MCF 10A (cell line): ENCODE data around the gene KAT2A. TPM values are rescaled to one million over a fixed set of nuclear protein-coding genes. Genes with fewer than 3 reads are reported as not detected.

Experiments
- BruUV-seq: library from RNA; stranded (reverse); fragments of 400-500 nt; replicated peaks from 2 replicates; lab custom pipeline; 2021; lab: Mats Ljungman, UMichigan
- CTCF ChIA-PET: fragments of 300-600 bp; sonication (Branson Sonifier 250); formaldehyde crosslinking; extraction: SDS; loops from one replicate; lab custom pipeline; 2021; ENCODE audit warnings: antibody characterized with exemption, inconsistent platforms; lab: Yijun Ruan, JAX
- POLR2A ChIA-PET: fragments of 300-600, 350-650 bp; sonication (Branson Sonifier 250); formaldehyde crosslinking; extraction: SDS; loops from one replicate; lab custom pipeline; 2020; ENCODE audit warnings: antibody characterized with exemption, inconsistent platforms; lab: Yijun Ruan, JAX
- DNase-seq: peaks from one replicate; pipeline ENCODE4 v3.0.0-alpha.2; 2018; ENCODE audit not compliant: unreplicated experiment
- H3K27ac Mint-ChIP-seq: one replicate; pipeline ENCODE4 v1.8.0; 2022; ENCODE audit warnings: mild to moderate bottlenecking, low read depth, mixed read lengths; ENCODE audit not compliant: unreplicated experiment
- H3K27me3 Mint-ChIP-seq: one replicate; pipeline ENCODE4 v1.8.0; 2022; ENCODE audit warnings: mixed read lengths; ENCODE audit not compliant: insufficient read depth, unreplicated experiment
- H3K36me3 Mint-ChIP-seq: one replicate; pipeline ENCODE4 v1.8.0; 2022; ENCODE audit warnings: mild to moderate bottlenecking, moderate library complexity, mixed read lengths; ENCODE audit not compliant: insufficient read depth, unreplicated experiment
- H3K4me1 Mint-ChIP-seq: one replicate; pipeline ENCODE4 v1.8.0; 2022; ENCODE audit warnings: mixed read lengths; ENCODE audit not compliant: insufficient read depth, unreplicated experiment
- H3K4me3 Mint-ChIP-seq: one replicate; pipeline ENCODE4 v1.8.0; 2022; ENCODE audit warnings: mild to moderate bottlenecking, moderate library complexity, mixed read lengths; ENCODE audit not compliant: unreplicated experiment
- H3K9me3 Mint-ChIP-seq: one replicate; pipeline ENCODE4 v1.8.0; 2022; ENCODE audit warnings: mixed read lengths; ENCODE audit not compliant: unreplicated experiment
- intact Hi-C: fragments of 100-400 bp; cut with micrococcal nuclease; formaldehyde crosslinking; loops from 2 replicates; pipeline ENCODE4 v1.14.1; 2022
- total RNA-seq: library from RNA; stranded (reverse); gene quantifications from 2 replicates; pipeline ENCODE4 v1.2.3, GENCODE V29; 2022
- TF ChIP-seq, protein P1 (sequence below): fragments of 200-600 bp; IDR thresholded peaks from one replicate; pipeline ENCODE4 v1.8.0; 2022; ENCODE audit warnings: antibody characterized with exemption, mild to moderate bottlenecking; ENCODE audit not compliant: unreplicated experiment

The KAT2A gene
- total RNA-seq, 1 experiment from 2014 or later, result 44.6 TPM

DNA sequence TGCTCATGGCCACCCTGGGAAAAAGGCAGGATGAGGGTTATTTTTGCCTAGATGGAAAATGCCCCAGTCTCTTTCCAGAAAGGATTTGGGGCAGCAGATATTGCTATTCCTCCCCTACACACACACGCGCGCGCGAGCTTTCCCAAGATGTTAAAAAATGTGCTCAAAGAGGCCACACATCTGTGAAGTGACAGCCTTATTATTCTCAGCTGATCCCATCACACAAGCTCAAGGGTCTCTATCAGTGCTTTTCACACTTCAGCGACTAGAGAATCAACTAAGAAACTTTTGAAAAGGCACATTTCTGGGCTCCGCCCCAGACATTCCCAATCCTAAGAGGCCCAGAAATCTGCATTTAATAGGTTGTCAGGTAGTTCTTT, 39.4 kb upstream of the KAT2A start:
- Mint-ChIP-seq H3K27me3 (no peaks in the 10 kb centered on the region), H3K4me3 (no peak overlapping the region), H3K27ac (no peak overlapping the region), H3K36me3 (no peaks in the 10 kb centered on the region), H3K4me1 (peaks cover 6% of the 10 kb centered on the region), H3K9me3 (no peaks in the 10 kb centered on the region)
- POLR2A ChIA-PET, result no interaction called here
- TF ChIP-seq, protein P1, sequence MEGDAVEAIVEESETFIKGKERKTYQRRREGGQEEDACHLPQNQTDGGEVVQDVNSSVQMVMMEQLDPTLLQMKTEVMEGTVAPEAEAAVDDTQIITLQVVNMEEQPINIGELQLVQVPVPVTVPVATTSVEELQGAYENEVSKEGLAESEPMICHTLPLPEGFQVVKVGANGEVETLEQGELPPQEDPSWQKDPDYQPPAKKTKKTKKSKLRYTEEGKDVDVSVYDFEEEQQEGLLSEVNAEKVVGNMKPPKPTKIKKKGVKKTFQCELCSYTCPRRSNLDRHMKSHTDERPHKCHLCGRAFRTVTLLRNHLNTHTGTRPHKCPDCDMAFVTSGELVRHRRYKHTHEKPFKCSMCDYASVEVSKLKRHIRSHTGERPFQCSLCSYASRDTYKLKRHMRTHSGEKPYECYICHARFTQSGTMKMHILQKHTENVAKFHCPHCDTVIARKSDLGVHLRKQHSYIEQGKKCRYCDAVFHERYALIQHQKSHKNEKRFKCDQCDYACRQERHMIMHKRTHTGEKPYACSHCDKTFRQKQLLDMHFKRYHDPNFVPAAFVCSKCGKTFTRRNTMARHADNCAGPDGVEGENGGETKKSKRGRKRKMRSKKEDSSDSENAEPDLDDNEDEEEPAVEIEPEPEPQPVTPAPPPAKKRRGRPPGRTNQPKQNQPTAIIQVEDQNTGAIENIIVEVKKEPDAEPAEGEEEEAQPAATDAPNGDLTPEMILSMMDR, result no peak
- intact Hi-C loops, result no loop called here
- no peak for DNase-seq
- BruUV-seq, result no TSS peak
- CTCF ChIA-PET, result interaction anchor here (1.0 kb wide), 1 partner anchor 119 kb away, joined by 6 read pairs; no protein-coding TSS in a partner anchor

DNA sequence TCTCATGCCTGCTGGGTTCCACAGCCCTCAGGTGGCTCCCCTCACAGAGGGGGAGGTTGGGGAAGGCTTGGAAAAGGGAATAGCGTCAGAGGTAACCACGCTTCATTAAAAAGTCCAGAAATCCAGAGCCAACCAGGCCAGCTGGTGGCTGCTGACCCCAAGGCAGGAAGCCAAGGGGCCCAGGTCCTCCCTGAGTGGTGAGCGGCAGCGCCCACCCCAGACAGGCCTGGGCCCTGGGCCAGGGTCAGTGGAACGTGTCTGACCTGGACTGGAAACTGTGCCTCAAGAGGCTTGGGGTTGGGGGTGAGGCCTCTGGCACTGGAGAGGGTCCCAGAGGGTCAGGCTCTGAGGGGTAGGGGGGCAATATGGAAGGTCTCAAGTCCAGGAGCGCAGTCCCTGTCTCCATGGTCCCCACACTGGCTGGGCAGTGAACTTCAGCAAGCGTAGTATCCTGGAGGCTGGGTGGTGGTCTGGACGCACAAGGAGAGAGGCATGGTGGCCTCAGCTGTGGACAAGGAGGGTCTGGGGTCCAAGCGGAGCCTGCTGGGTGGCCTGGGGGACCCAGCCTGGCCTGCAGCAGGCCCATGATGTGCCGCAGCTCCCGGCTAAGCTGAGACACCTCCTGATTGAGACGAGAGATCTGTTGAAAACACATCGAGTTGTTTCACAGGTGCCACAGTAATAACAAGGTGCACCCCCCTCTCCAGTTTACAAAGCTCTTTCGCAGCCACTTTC, 38.8 kb upstream of the KAT2A start:
- Mint-ChIP-seq H3K4me1 (peaks cover 6% of the 10 kb centered on the region), H3K9me3 (no peaks in the 10 kb centered on the region), H3K27me3 (no peaks in the 10 kb centered on the region), H3K27ac (no peak overlapping the region), H3K36me3 (no peaks in the 10 kb centered on the region), H3K4me3 (no peak overlapping the region)
- BruUV-seq, result no TSS peak
- ChIA-PET POLR2A (no interaction called here), CTCF (interaction anchor here (1.0 kb wide), 1 partner anchor 119 kb away, joined by 6 read pairs; no protein-coding TSS in a partner anchor)
- intact Hi-C loops, result no loop called here
- TF ChIP-seq, protein P1, result no peak
- DNase-seq, result no peak

DNA sequence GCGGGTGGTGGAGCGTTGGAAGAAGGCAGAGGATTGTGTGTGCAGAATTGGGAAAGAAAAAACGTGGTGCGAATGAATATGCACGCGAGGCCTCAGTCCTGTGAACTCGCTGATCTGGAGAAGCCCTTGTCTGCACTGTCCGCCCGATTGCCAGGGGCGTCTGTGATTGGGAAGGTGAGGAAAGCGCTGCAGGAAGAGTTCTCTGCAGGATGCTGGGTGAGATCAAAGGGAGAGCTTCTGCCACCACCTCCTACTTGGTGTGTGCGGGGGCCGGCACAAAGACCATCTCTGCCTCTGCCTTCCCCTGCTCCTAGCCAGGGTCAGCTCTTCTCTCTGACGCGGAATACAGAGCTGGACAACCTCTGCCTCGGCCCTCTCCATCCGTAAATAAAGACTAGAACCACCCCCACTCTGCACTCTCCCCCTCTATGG, 34.5 kb upstream of the KAT2A start:
- Mint-ChIP-seq H3K36me3 (peaks cover 7% of the 10 kb centered on the region), H3K27ac (peak overlapping the region; percentile 67), H3K27me3 (no peaks in the 10 kb centered on the region), H3K4me3 (peak overlapping the region; percentile 84), H3K4me1 (peaks cover 16% of the 10 kb centered on the region), H3K9me3 (no peaks in the 10 kb centered on the region)
- no TSS peak for BruUV-seq
- ChIA-PET POLR2A (interaction anchor here (0.7 to 1.1 kb wide), 4 partner anchors 40 to 189 kb away, joined by 3 to 4 read pairs (median 4); partner anchors contain the start of gene CNP), CTCF (interaction anchor here (0.7 to 0.8 kb wide), 2 partner anchors 44 to 354 kb away, joined by 3 to 4 read pairs; no protein-coding TSS in a partner anchor)
- TF ChIP-seq, protein P1, result no peak
- intact Hi-C loops, result no loop called here
- DNase-seq, result no peak

DNA sequence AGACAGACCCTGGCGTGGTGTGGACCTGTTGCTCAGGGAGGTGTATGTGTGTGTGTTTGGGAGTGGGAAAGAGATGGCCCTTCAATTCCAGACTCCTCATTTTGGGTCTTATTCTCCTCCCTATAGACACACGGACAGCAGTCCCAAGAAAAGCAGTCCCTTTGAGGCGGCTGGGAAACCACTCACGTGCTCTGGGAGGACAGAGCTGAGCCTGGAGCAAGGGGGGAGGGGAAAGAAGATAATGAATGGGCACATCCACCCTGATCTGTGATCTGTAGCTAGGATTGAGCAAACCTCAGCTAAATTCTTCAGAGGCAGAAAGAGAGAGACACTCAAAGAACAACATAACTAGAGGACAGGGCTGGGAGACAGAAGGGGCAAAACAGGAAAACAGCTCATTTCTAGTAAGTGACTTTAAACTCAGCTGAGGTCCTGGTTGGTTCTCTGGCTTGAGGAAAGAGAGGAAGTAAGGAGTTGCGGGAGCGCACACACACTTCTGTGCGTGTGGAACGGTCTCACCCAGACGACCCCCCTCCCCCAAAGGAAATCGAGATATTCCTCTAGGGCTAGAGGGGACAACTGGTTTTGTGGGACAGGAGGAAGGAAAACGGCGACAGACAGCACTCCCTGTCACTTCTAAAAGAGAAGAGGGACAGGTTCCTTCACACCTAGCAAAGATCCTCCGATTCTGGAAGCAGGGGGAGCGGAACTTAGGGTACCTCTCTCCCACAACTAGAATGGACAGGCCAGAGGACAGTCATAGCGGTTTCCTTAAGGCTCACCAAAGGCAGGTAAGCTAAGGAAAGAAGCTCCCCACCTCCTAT, 33.0 kb upstream of the KAT2A start:
- TSS peak; percentile 38 for BruUV-seq
- TF ChIP-seq, protein P1, result no peak
- H3K4me3 Mint-ChIP-seq, result peak overlapping the region; percentile 84
- intact Hi-C loops, result no loop called here
- H3K36me3 Mint-ChIP-seq, result peaks cover 7% of the 10 kb centered on the region
- H3K27ac Mint-ChIP-seq, result peak overlapping the region; percentile 90
- no peak for DNase-seq
- CTCF ChIA-PET, result interaction anchor here (0.7 to 1.4 kb wide), 3 partner anchors 128 to 417 kb away, joined by 3 read pairs; no protein-coding TSS in a partner anchor
- H3K4me1 Mint-ChIP-seq, result peaks cover 16% of the 10 kb centered on the region
- POLR2A ChIA-PET, result interaction anchor here (0.6 to 2.2 kb wide), 17 partner anchors 16 to 1234 kb away, joined by 3 to 13 read pairs (median 4); partner anchors contain the start of genes ACLY, CNP, DNAJC7 and GHDC
- no peaks in the 10 kb centered on the region for H3K27me3 Mint-ChIP-seq
- H3K9me3 Mint-ChIP-seq, result no peaks in the 10 kb centered on the region
